ENCODE data around the gene PARD3. TPM values are rescaled to one million over a fixed set of nuclear protein-coding genes. Genes with fewer than 3 reads are reported as not detected.

The PARD3 gene
- total and polyA plus RNA-seq, 2 donors (not counting 3 experiments of a cell fraction or from before 2014, with no cell fraction given), result 7.3 to 24.1 TPM

- Histone ChIP-seq H2AFZ (ENCODE audit: low read depth, low read length) (no peak overlapping the region), H4K20me1 (replicated peaks; ENCODE audit: control insufficient read depth, extremely low read depth, insufficient read depth, low read length) (no peaks in the 10 kb centered on the region), H3K4me3 (replicated peaks in 1 of 3; ENCODE audit: insufficient read depth in 1 of 3, low read depth in 1 of 3, low read length in 3 of 3) (no peak overlapping the region), H3K4me1 (ENCODE audit: control insufficient read depth, extremely low read depth, insufficient read depth, low read length) (peaks cover 12% of the 10 kb centered on the region), H3K9me3 (replicated peaks; ENCODE audit: control insufficient read depth, insufficient read depth, low read length) (no peaks in the 10 kb centered on the region), H3K4me2 (ENCODE audit: insufficient read depth, low read length) (no peak overlapping the region), H3K79me2 (ENCODE audit: control insufficient read depth, insufficient read depth, low read length) (no peaks in the 10 kb centered on the region), H3K9ac (replicated peaks; ENCODE audit: extremely low read depth, insufficient read depth, low read length) (no peak overlapping the region), H3K27me3 (ENCODE audit: control insufficient read depth in 2 of 2, insufficient read depth in 2 of 2, low read length in 2 of 2) (no peaks in the 10 kb centered on the region), H3K9me1 (replicated peaks; ENCODE audit: control insufficient read depth, extremely low read depth, insufficient read depth, low read length) (no peaks in the 10 kb centered on the region), H3K27ac (ENCODE audit: insufficient read depth, low read depth, low read length) (no peak overlapping the region), H3K36me3 (ENCODE audit: control insufficient read depth in 2 of 2, extremely low read depth in 1 of 2, insufficient read depth in 2 of 2, low read length in 2 of 2) (no peaks in the 10 kb centered on the region)
- dilution Hi-C loops (cut with MboI; ENCODE audit: extremely low pct_ligation_motif_present, low sequenced_read_pairs) (no loop called here), intact Hi-C loops (cut with micrococcal nuclease) (no loop called here)
- BruUV-seq (replicated peaks), result no TSS peak
- ChIA-PET CTCF (interaction anchor here (1.3 kb wide), 1 partner anchor 55 kb away, joined by 3 read pairs; no protein-coding TSS in a partner anchor), POLR2A (no interaction called here)
- FAIRE-seq, result no peak
- DNase-seq (ENCODE audit: low read depth, low spot score), result no peak
- no peak for TF ChIP-seq CTCF (IDR thresholded peaks at IDR 0.05; ENCODE audit: extremely low read depth in 1 of 2, insufficient read depth in 1 of 2, low read depth in 1 of 2, low read length in 2 of 2)
- TF ChIP-seq FOS (IDR thresholded peaks at IDR 0.05; ENCODE audit: borderline replicate concordance, insufficient read depth, low read length), result no peak
- TF ChIP-seq POLR2A (IDR thresholded peaks at IDR 0.05; ENCODE audit: low read depth, low read length), result no peak
- no peak for TF ChIP-seq EZH2 (IDR thresholded peaks at IDR 0.05; ENCODE audit: borderline replicate concordance, low read depth, low read length, severe bottlenecking)
- TF ChIP-seq MYC (IDR thresholded peaks at IDR 0.05; ENCODE audit: low read depth, low read length), result no peak
- no peak for TF ChIP-seq GATA2 (IDR thresholded peaks at IDR 0.05; ENCODE audit: insufficient read depth, insufficient read length, low read depth, low read length)
- TF ChIP-seq POLR2AphosphoS5 (IDR thresholded peaks at IDR 0.05; ENCODE audit: insufficient read depth, low read depth, low read length), result no peak
- no peak for TF ChIP-seq MAX (IDR thresholded peaks at IDR 0.05; ENCODE audit: insufficient read depth, insufficient read length)
- TF ChIP-seq JUN (IDR thresholded peaks at IDR 0.05; ENCODE audit: borderline replicate concordance, insufficient read depth, insufficient read length, low read depth), result no peak
Observed at GRCh38 chr10:34180749-34181148, 634.3 kb downstream of the PARD3 start.
